SK-N-SH (cell line): ENCODE data around the gene MYCBPAP. TPM values are rescaled to one million over a fixed set of nuclear protein-coding genes. Genes with fewer than 3 reads are reported as not detected.

ENCODE experiments used
- CTCF ChIA-PET: fragments of 300-600, 350-600 bp; formaldehyde crosslinking; extraction: SDS; loops from one replicate; lab custom pipeline; 2021; lab: Yijun Ruan, JAX
- POLR2A ChIA-PET: fragments of 350-600 bp; sonication (Branson Sonifier 250); formaldehyde crosslinking; extraction: SDS; loops from one replicate; lab custom pipeline; 2020; ENCODE audit warnings: antibody characterized with exemption, inconsistent platforms; lab: Yijun Ruan, JAX
- DNase-seq: peaks from one replicate; pipeline ENCODE4 v3.0.0; 2012
- H2AFZ ChIP-seq: fragments of 200-600 bp; sonication (generic); 2 replicates; pipeline ENCODE4 v1.8.1; 2016; ENCODE audit warnings: antibody characterized with exemption, mild to moderate bottlenecking, low read depth
- H3F3A ChIP-seq: fragments of 200-600 bp; sonication (generic); replicated peaks from 2 replicates; pipeline ENCODE3; 2016; ENCODE audit warnings: antibody characterized with exemption, mild to moderate bottlenecking; ENCODE audit not compliant: insufficient read depth
- H3K27ac ChIP-seq, 2 experiments: fragments of 200-500 bp in 1 of 2; fragments of 200-600 bp in 1 of 2; sonication (Bioruptor generic) in 1 of 2; sonication (generic), shearing (Covaris generic) in 1 of 2; 2 replicates each; pipeline versions ENCODE4 v1.5.1 to v1.6.1; 2014 to 2016; ENCODE audit warnings: low read depth in 2 of 2, inconsistent platforms in 1 of 2, low read length in 1 of 2, mild to moderate bottlenecking in 1 of 2, mixed read lengths in 1 of 2
- H3K27me3 ChIP-seq: fragments of 200-600 bp; sonication (generic), shearing (Covaris generic); 2 replicates; pipeline ENCODE4 v1.6.1; 2016; ENCODE audit warnings: mixed run types; ENCODE audit not compliant: insufficient read depth
- H3K36me3 ChIP-seq, 2 experiments: fragments of 200-500 bp in 1 of 2; fragments of 200-600 bp in 1 of 2; sonication (Bioruptor generic) in 1 of 2; sonication (generic) in 1 of 2; replicated peaks in 1 of 2; 2 replicates each; pipeline versions ENCODE3 to v1.5.1; 2014 to 2016; ENCODE audit warnings: low read length in 1 of 2, mild to moderate bottlenecking in 1 of 2; ENCODE audit not compliant: insufficient read depth in 2 of 2, control insufficient read depth in 1 of 2
- H3K4me1 ChIP-seq, 2 experiments: fragments of 200-500 bp in 1 of 2; fragments of 200-600 bp in 1 of 2; sonication (Bioruptor generic) in 1 of 2; sonication (generic), shearing (Covaris generic) in 1 of 2; 2 replicates each; pipeline versions ENCODE4 v1.5.1 to v1.6.1; 2014 to 2016; ENCODE audit warnings: low read depth in 1 of 2, low read length in 1 of 2, mixed run types in 1 of 2; ENCODE audit not compliant: insufficient read depth in 2 of 2, control insufficient read depth in 1 of 2
- H3K4me2 ChIP-seq: fragments of 200-600 bp; sonication (generic), shearing (Covaris generic); 2 replicates; pipeline ENCODE4 v1.6.1; 2017; ENCODE audit warnings: mixed run types
- H3K4me3 ChIP-seq, 2 experiments: fragments of 200-500 bp in 1 of 2; fragments of 200-600 bp in 1 of 2; sonication (Bioruptor generic) in 1 of 2; sonication (generic), shearing (Covaris generic) in 1 of 2; 2 replicates each; pipeline versions ENCODE4 v1.5.1 to v1.8.1; 2014 to 2016; ENCODE audit warnings: low read depth in 2 of 2, inconsistent platforms in 1 of 2, low read length in 1 of 2, mild to moderate bottlenecking in 1 of 2, mixed read lengths in 1 of 2, moderate library complexity in 1 of 2
- H3K79me2 ChIP-seq: fragments of 200-600 bp; sonication (generic); 2 replicates; pipeline ENCODE4 v1.8.1; 2017; ENCODE audit warnings: mild to moderate bottlenecking; ENCODE audit not compliant: insufficient read depth
- H3K9ac ChIP-seq: fragments of 200-600 bp; sonication (generic); 2 replicates; pipeline ENCODE4 v1.6.1; 2017; ENCODE audit warnings: mixed run types
- H3K9me2 ChIP-seq: fragments of 200-600 bp; sonication (generic); 2 replicates; pipeline ENCODE4 v1.6.1; 2017; ENCODE audit warnings: mixed run types
- H3K9me3 ChIP-seq: fragments of 200-600 bp; sonication (generic); 2 replicates; pipeline ENCODE4 v1.6.1; 2017; ENCODE audit warnings: mixed run types, mild to moderate bottlenecking, moderate library complexity
- H4K20me1 ChIP-seq: fragments of 200-600 bp; sonication (generic); 2 replicates; pipeline ENCODE4 v1.6.1; 2017; ENCODE audit warnings: mild to moderate bottlenecking, mixed run types; ENCODE audit not compliant: insufficient read depth
- ELF1 ChIP-seq: IDR thresholded peaks from 2 replicates; pipeline ENCODE4 v1.4.0; 2012
- EP300 ChIP-seq, 2 experiments: IDR thresholded peaks; 2 replicates each; pipeline versions ENCODE4 v1.4.0 to v1.6.1; 2012; ENCODE audit warnings: borderline replicate concordance in 1 of 2, low read depth in 1 of 2, low read length in 1 of 2
- EZH2phosphoT487 ChIP-seq: fragments of 200-600 bp; sonication (generic); IDR thresholded peaks from 2 replicates; pipeline ENCODE4 v1.6.1; 2017; ENCODE audit warnings: low read depth, mixed run types, mild to moderate bottlenecking, antibody characterized with exemption, moderate library complexity, borderline replicate concordance
- FOSL2 ChIP-seq: IDR thresholded peaks from 2 replicates; pipeline ENCODE4 v1.4.0; 2012; ENCODE audit warnings: low read depth, mild to moderate bottlenecking, moderate library complexity, borderline replicate concordance
- GABPA ChIP-seq: IDR thresholded peaks from 2 replicates; pipeline ENCODE4 v1.4.0; 2012; ENCODE audit warnings: low read depth, mild to moderate bottlenecking
- GATA2 ChIP-seq: sonication (generic); formaldehyde crosslinking; IDR thresholded peaks from 2 replicates; pipeline ENCODE4 v1.5.0; 2020; ENCODE audit warnings: mild to moderate bottlenecking, missing genetic modification reagents
- JUND ChIP-seq: IDR thresholded peaks from 2 replicates; pipeline ENCODE4 v1.4.0; 2012
- MAX ChIP-seq: IDR thresholded peaks from 2 replicates; pipeline ENCODE4 v1.4.0; 2012; ENCODE audit warnings: low read depth
- MEF2A ChIP-seq: IDR thresholded peaks from 2 replicates; pipeline ENCODE4 v1.4.0; 2012; ENCODE audit warnings: low read depth, borderline replicate concordance
- MXI1 ChIP-seq: IDR thresholded peaks from 2 replicates; pipeline ENCODE4 v1.6.1; 2012; ENCODE audit warnings: mild to moderate bottlenecking, low read depth, low read length, improper control_type of control experiment
- NRF1 ChIP-seq: IDR thresholded peaks from 2 replicates; pipeline ENCODE4 v1.6.1; 2012; ENCODE audit warnings: low read depth, mild to moderate bottlenecking, low read length
- RCOR1 ChIP-seq: fragments of 150-350 bp; IDR thresholded peaks from 2 replicates; pipeline ENCODE4 v1.6.1; 2017; ENCODE audit warnings: antibody characterized with exemption, low read length
- RFX5 ChIP-seq: IDR thresholded peaks from 2 replicates; pipeline ENCODE4 v1.6.1; 2012; ENCODE audit warnings: mild to moderate bottlenecking, improper control_type of control experiment, low read length
- RXRA ChIP-seq: IDR thresholded peaks from 2 replicates; pipeline ENCODE4 v1.4.0; 2012; ENCODE audit warnings: low read depth, mild to moderate bottlenecking, borderline replicate concordance
- SIN3A ChIP-seq: IDR thresholded peaks from 2 replicates; pipeline ENCODE4 v1.6.1; 2012; ENCODE audit warnings: low read depth, mild to moderate bottlenecking, low read length, moderate library complexity, borderline replicate concordance
- TAF1 ChIP-seq: IDR thresholded peaks from 2 replicates; pipeline ENCODE4 v1.6.1; 2012; ENCODE audit warnings: low read depth, mild to moderate bottlenecking, low read length, moderate library complexity, borderline replicate concordance
- TCF12 ChIP-seq: IDR thresholded peaks from 2 replicates; pipeline ENCODE4 v1.4.0; 2012
- TEAD4 ChIP-seq: IDR thresholded peaks from 2 replicates; pipeline ENCODE4 v1.4.0; 2012; ENCODE audit warnings: mild to moderate bottlenecking, borderline replicate concordance; ENCODE audit not compliant: insufficient read depth
- USF1 ChIP-seq: IDR thresholded peaks from 2 replicates; pipeline ENCODE4 v1.4.0; 2012; ENCODE audit warnings: low read depth, borderline replicate concordance
- YY1 ChIP-seq: IDR thresholded peaks from 2 replicates; pipeline ENCODE4 v1.4.0; 2012; ENCODE audit warnings: low read depth, mild to moderate bottlenecking
- WGBS: methylation state at CpG from one replicate; pipeline ENCODE4 v1.1.6; 2017; ENCODE audit warnings: low lambda C conversion rate; 5-methylcytosine and 5-hydroxymethylcytosine counted together
- polyA plus RNA-seq, 3 experiments: library from polyadenylated mRNA; depleted of rRNA; stranded (reverse); fragments of >200 nt; gene quantifications; 2 replicates each; pipeline ENCODE4 v1.2.3, GENCODE V29; 2012
- TF ChIP-seq, protein P1 (sequence below): fragments of 150-350 bp; IDR thresholded peaks from 2 replicates; pipeline ENCODE4 v1.6.1; 2016; ENCODE audit warnings: mild to moderate bottlenecking, low read depth, low read length
- TF ChIP-seq, protein P2 (sequence below): IDR thresholded peaks from 2 replicates; pipeline ENCODE4; 2012
- TF ChIP-seq, protein P3 (sequence below): fragments of 150-350 bp; IDR thresholded peaks from 2 replicates; pipeline ENCODE4 v1.6.1; 2017; ENCODE audit warnings: antibody characterized with exemption, low read length, low read depth, borderline replicate concordance

Gene MYCBPAP
- polyA plus RNA-seq, 1 of the 3 experiments (the other 2 are of a cell fraction): 2.4 TPM

DNA sequence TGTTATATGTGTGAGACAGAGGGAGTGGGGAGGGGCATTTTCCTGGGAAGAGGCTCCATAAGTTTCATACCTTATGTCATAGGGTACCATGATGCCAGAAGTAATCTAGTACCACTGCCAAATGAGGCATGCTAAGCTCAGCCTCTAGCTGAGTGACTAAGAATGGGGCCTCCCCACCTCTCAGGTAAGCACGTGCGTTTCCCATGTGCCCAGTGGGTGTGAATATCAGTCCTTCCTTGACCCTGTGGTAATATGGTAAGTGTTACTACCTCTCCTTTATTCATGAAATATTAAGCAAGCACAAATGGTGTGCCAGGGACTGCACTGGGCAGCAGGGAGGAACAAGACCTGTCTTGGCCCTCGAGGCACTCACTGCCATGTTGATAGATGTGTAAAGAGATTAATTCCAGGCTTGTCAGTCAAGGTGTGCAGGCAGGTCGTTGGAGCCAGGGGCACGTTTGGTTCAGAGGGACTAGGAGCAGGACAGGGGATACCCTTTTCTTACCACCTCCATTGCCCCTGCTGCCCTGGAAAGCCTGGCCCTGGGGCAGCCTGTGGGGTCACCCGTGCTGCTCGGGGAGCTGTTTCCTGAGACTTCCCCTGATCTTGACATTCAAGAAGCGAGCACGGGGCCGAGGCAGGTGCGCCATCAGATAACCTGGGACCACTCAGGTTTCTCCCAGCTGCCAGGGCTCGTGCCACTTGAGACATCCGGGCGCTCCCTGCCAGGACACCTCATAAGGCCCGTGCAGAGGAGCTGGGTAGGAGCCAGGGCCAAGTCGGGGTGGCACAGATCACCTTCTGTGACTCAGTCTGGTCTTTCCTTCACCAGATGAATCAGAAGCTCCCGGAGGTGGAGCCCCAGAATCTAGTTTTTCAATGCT, 20.8 kb upstream of the MYCBPAP start:
- POLR2A ChIA-PET: no interaction called here

DNA sequence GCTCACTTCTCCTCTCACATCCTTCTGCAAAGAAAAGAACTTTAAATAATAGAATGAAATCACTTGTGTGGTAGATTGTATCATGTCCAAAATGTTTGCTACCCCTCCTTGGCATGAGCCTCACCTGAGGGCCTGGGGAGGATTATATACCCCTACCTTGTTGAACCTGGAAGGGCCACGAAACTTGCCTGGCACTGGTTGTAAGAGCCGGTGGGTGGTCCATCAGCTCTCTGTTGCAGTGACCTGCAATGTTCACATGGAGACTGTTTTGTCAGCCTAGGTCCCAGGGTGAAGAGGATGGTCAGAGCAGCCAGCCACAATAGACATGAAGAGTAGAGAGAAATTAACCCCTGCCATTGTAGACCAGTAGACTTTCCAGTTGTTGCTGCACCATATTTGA, 19.4 kb upstream of the MYCBPAP start:
- no peak overlapping the region for H3K27ac ChIP-seq
- WGBS: 85% methylated on average over 2 of the region's 2 CpGs
- H3K9ac ChIP-seq: no peak overlapping the region
- DNase-seq: no peak
- no peak overlapping the region for H3K4me3 ChIP-seq
- peaks cover 15 to 23% of the 10 kb centered on the region in 2 experiments for H3K36me3 ChIP-seq
- no peaks in the 10 kb centered on the region for H4K20me1 ChIP-seq
- H3K27me3 ChIP-seq: no peaks in the 10 kb centered on the region
- H3K4me2 ChIP-seq: no peak overlapping the region
- H3K79me2 ChIP-seq: no peaks in the 10 kb centered on the region
- H3K9me2 ChIP-seq: no peaks in the 10 kb centered on the region
- H3K4me1 ChIP-seq: peaks cover 0 to 8% of the 10 kb centered on the region in 2 experiments; a peak in 2 of 4 replicates
- no peaks in the 10 kb centered on the region for H3K9me3 ChIP-seq
- H3F3A ChIP-seq: peaks cover 4% of the 10 kb centered on the region
- TF ChIP-seq TCF12 (no peak), MXI1 (no peak), TEAD4 (no peak), NRF1 (no peak), MAX (no peak), FOSL2 (no peak), USF1 (no peak), RFX5 (no peak), SIN3A (no peak), RCOR1 (no peak)
- TF ChIP-seq, protein P1, sequence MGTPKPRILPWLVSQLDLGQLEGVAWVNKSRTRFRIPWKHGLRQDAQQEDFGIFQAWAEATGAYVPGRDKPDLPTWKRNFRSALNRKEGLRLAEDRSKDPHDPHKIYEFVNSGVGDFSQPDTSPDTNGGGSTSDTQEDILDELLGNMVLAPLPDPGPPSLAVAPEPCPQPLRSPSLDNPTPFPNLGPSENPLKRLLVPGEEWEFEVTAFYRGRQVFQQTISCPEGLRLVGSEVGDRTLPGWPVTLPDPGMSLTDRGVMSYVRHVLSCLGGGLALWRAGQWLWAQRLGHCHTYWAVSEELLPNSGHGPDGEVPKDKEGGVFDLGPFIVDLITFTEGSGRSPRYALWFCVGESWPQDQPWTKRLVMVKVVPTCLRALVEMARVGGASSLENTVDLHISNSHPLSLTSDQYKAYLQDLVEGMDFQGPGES: no peak
- TF ChIP-seq, protein P2, sequence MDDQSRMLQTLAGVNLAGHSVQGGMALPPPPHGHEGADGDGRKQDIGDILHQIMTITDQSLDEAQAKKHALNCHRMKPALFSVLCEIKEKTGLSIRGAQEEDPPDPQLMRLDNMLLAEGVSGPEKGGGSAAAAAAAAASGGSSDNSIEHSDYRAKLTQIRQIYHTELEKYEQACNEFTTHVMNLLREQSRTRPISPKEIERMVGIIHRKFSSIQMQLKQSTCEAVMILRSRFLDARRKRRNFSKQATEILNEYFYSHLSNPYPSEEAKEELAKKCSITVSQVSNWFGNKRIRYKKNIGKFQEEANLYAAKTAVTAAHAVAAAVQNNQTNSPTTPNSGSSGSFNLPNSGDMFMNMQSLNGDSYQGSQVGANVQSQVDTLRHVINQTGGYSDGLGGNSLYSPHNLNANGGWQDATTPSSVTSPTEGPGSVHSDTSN: no peak
- no peak overlapping the region for H2AFZ ChIP-seq
- CTCF ChIA-PET: interaction anchor here (3.2 to 9.8 kb wide), 2 partner anchors 10 to 13 kb away, joined by 24 to 183 read pairs; no protein-coding TSS in a partner anchor
- POLR2A ChIA-PET: no interaction called here

More for the DNA sequence above, 20.8 kb upstream of the MYCBPAP start:
- Histone ChIP-seq H3K9me2 (no peaks in the 10 kb centered on the region), H3K9me3 (no peaks in the 10 kb centered on the region), H3K27me3 (no peaks in the 10 kb centered on the region), H3K4me2 (no peak overlapping the region), H3K9ac (no peak overlapping the region), H4K20me1 (no peaks in the 10 kb centered on the region), H3F3A (peaks cover 4% of the 10 kb centered on the region), H3K27ac (no peak overlapping the region), H3K4me3 (no peak overlapping the region), H3K4me1 (peaks cover 0 to 12% of the 10 kb centered on the region in 2 experiments; a peak in 3 of 4 replicates), H2AFZ (no peak overlapping the region), H3K79me2 (no peaks in the 10 kb centered on the region), H3K36me3 (peaks cover 23 to 34% of the 10 kb centered on the region in 2 experiments)
- 68% methylated on average over 15 of the region's 17 CpGs for WGBS
- CTCF ChIA-PET: interaction anchor here (3.2 to 9.8 kb wide), 3 partner anchors 8 to 141 kb away, joined by 24 to 183 read pairs (median 67); no protein-coding TSS in a partner anchor
- DNase-seq: no peak
- TF ChIP-seq MEF2A (no peak), EP300 (IDR thresholded peaks at IDR 0.05; ENCODE audit: borderline replicate concordance in 1 of 2, low read depth in 1 of 2, low read length in 1 of 2) (no peak), SIN3A (no peak), ELF1 (no peak), RXRA (no peak), EZH2phosphoT487 (no peak), RFX5 (no peak), GABPA (no peak), USF1 (no peak), TAF1 (no peak), YY1 (no peak), GATA2 (CRISPR knock-in tag) (no peak), FOSL2 (peak; percentile 41; the same call in 1 of the 2 replicates), JUND (0 out of 2 replicates have a peak, but pooled peaks have one; percentile 7)
- TF ChIP-seq, protein P3, sequence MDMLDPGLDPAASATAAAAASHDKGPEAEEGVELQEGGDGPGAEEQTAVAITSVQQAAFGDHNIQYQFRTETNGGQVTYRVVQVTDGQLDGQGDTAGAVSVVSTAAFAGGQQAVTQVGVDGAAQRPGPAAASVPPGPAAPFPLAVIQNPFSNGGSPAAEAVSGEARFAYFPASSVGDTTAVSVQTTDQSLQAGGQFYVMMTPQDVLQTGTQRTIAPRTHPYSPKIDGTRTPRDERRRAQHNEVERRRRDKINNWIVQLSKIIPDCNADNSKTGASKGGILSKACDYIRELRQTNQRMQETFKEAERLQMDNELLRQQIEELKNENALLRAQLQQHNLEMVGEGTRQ: no peak
